Measurements from ENCODE around the gene RHOXF2B. TPM values are rescaled to one million over a fixed set of nuclear protein-coding genes. Genes with fewer than 3 reads are reported as not detected.
"Not testable (repeated sequence)": the region's sequence is repeated elsewhere in the genome, so short reads cannot be mapped to it uniquely, and the experiment has no call there.

RHOXF2B gene
- total and polyA plus RNA-seq, 4 donors: 0.13 TPM; not detected in 3

GRCh38 chrX:120090208-120090607 lies 12.7 kb upstream of the RHOXF2B start (continued):
- TF ChIP-seq REST (IDR thresholded peaks at IDR 0.05): no peak

- no peak overlapping the region for H3K4me3 ChIP-seq (ENCODE audit: low read depth in 1 of 3, low read length in 3 of 3)
- H3K36me3 ChIP-seq (ENCODE audit: control insufficient read depth in 4 of 4, insufficient read depth in 3 of 4, low read depth in 1 of 4, low read length in 3 of 4): no peaks in the 10 kb centered on the region
- DNase-seq (ENCODE audit: low spot score): no peak
- TF ChIP-seq FOXA1 (IDR thresholded peaks at IDR 0.05) (no peak), CTCF (IDR thresholded peaks at IDR 0.05; ENCODE audit: low read depth, low read length, missing input control) (no peak)
- WGBS: 73% methylated on average over 10 of the region's 10 CpGs
- no peaks in the 10 kb centered on the region for H3K9me3 ChIP-seq (ENCODE audit: control insufficient read depth in 4 of 4, low read length in 3 of 4)
- no peaks in the 10 kb centered on the region for H3K4me1 ChIP-seq (ENCODE audit: control insufficient read depth in 4 of 4, insufficient read depth in 4 of 4, low read length in 3 of 4)
- no peaks in the 10 kb centered on the region for H3K27me3 ChIP-seq (ENCODE audit: control insufficient read depth in 4 of 4, insufficient read depth in 4 of 4, low read length in 3 of 4)
- H3K27ac ChIP-seq (ENCODE audit: low read depth in 1 of 2, low read length in 2 of 2): no peak overlapping the region
- no peak overlapping the region for H3K9ac ChIP-seq (ENCODE audit: low read depth in 1 of 2, low read length in 2 of 2)
Observed at GRCh38 chrX:120087289-120088017, 10.0 kb upstream of the RHOXF2B start.

GRCh38 chrX:120085553-120086185 lies 8.2 kb upstream of the RHOXF2B start:
- H3K4me3 ChIP-seq (ENCODE audit: low read depth in 1 of 3, low read length in 3 of 3); DNase-seq (ENCODE audit: low spot score); H3K36me3 ChIP-seq (ENCODE audit: control insufficient read depth in 4 of 4, insufficient read depth in 3 of 4, low read depth in 1 of 4, low read length in 3 of 4); H3K4me1 ChIP-seq (ENCODE audit: control insufficient read depth in 4 of 4, insufficient read depth in 4 of 4, low read length in 3 of 4); H3K9me3 ChIP-seq (ENCODE audit: control insufficient read depth in 4 of 4, low read length in 3 of 4); H3K27ac ChIP-seq (ENCODE audit: low read depth in 1 of 2, low read length in 2 of 2); H3K9ac ChIP-seq (ENCODE audit: low read depth in 1 of 2, low read length in 2 of 2); H3K27me3 ChIP-seq (ENCODE audit: control insufficient read depth in 4 of 4, insufficient read depth in 4 of 4, low read length in 3 of 4): not testable (repeated sequence)
- WGBS: no CpG with 5 or more reads among the region's 12 CpGs

- not testable (repeated sequence) for H3K27me3 ChIP-seq (ENCODE audit: control insufficient read depth in 4 of 4, insufficient read depth in 4 of 4, low read length in 3 of 4); H3K9me3 ChIP-seq (ENCODE audit: control insufficient read depth in 4 of 4, low read length in 3 of 4); H3K9ac ChIP-seq (ENCODE audit: low read depth in 1 of 2, low read length in 2 of 2); H3K36me3 ChIP-seq (ENCODE audit: control insufficient read depth in 4 of 4, insufficient read depth in 3 of 4, low read depth in 1 of 4, low read length in 3 of 4); DNase-seq (ENCODE audit: low spot score); H3K4me1 ChIP-seq (ENCODE audit: control insufficient read depth in 4 of 4, insufficient read depth in 4 of 4, low read length in 3 of 4); H3K4me3 ChIP-seq (ENCODE audit: low read depth in 1 of 3, low read length in 3 of 3); H3K27ac ChIP-seq (ENCODE audit: low read depth in 1 of 2, low read length in 2 of 2)
- WGBS: 77% methylated on average over 1 of the region's 1 CpG
Observed at GRCh38 chrX:120066169-120066568, 11.3 kb downstream of the RHOXF2B start.

GRCh38 chrX:120042712-120043111 lies 34.8 kb downstream of the RHOXF2B start:
- WGBS: no CpG with 5 or more reads among the region's 6 CpGs
- H3K4me3 ChIP-seq (ENCODE audit: low read depth in 1 of 3, low read length in 3 of 3); DNase-seq (ENCODE audit: low spot score); H3K9me3 ChIP-seq (ENCODE audit: control insufficient read depth in 4 of 4, low read length in 3 of 4); H3K27ac ChIP-seq (ENCODE audit: low read depth in 1 of 2, low read length in 2 of 2); H3K4me1 ChIP-seq (ENCODE audit: control insufficient read depth in 4 of 4, insufficient read depth in 4 of 4, low read length in 3 of 4); H3K27me3 ChIP-seq (ENCODE audit: control insufficient read depth in 4 of 4, insufficient read depth in 4 of 4, low read length in 3 of 4); H3K36me3 ChIP-seq (ENCODE audit: control insufficient read depth in 4 of 4, insufficient read depth in 3 of 4, low read depth in 1 of 4, low read length in 3 of 4); H3K9ac ChIP-seq (ENCODE audit: low read depth in 1 of 2, low read length in 2 of 2): not testable (repeated sequence)

- H3K27ac ChIP-seq (ENCODE audit: low read depth in 1 of 2, low read length in 2 of 2); H3K9ac ChIP-seq (ENCODE audit: low read depth in 1 of 2, low read length in 2 of 2); H3K27me3 ChIP-seq (ENCODE audit: control insufficient read depth in 4 of 4, insufficient read depth in 4 of 4, low read length in 3 of 4); H3K9me3 ChIP-seq (ENCODE audit: control insufficient read depth in 4 of 4, low read length in 3 of 4); DNase-seq (ENCODE audit: low spot score); H3K4me1 ChIP-seq (ENCODE audit: control insufficient read depth in 4 of 4, insufficient read depth in 4 of 4, low read length in 3 of 4); H3K36me3 ChIP-seq (ENCODE audit: control insufficient read depth in 4 of 4, insufficient read depth in 3 of 4, low read depth in 1 of 4, low read length in 3 of 4); H3K4me3 ChIP-seq (ENCODE audit: low read depth in 1 of 3, low read length in 3 of 3): not testable (repeated sequence)
- no CpG with 5 or more reads among the region's 2 CpGs for WGBS
Observed at GRCh38 chrX:120042247-120042646, 35.2 kb downstream of the RHOXF2B start.

GRCh38 chrX:120040176-120040575 lies 37.3 kb downstream of the RHOXF2B start:
- not testable (repeated sequence) for H3K27me3 ChIP-seq (ENCODE audit: control insufficient read depth in 4 of 4, insufficient read depth in 4 of 4, low read length in 3 of 4); DNase-seq (ENCODE audit: low spot score); H3K9me3 ChIP-seq (ENCODE audit: control insufficient read depth in 4 of 4, low read length in 3 of 4); H3K27ac ChIP-seq (ENCODE audit: low read depth in 1 of 2, low read length in 2 of 2); H3K4me1 ChIP-seq (ENCODE audit: control insufficient read depth in 4 of 4, insufficient read depth in 4 of 4, low read length in 3 of 4); H3K36me3 ChIP-seq (ENCODE audit: control insufficient read depth in 4 of 4, insufficient read depth in 3 of 4, low read depth in 1 of 4, low read length in 3 of 4); H3K9ac ChIP-seq (ENCODE audit: low read depth in 1 of 2, low read length in 2 of 2); H3K4me3 ChIP-seq (ENCODE audit: low read depth in 1 of 3, low read length in 3 of 3)
- WGBS: no CpG with 5 or more reads among the region's 6 CpGs

Measured in liver (tissue), 9 donors.